Keratinocyte (primary cell): ENCODE measurements around the gene DCAF11. TPM values are rescaled to one million over a fixed set of nuclear protein-coding genes. Genes with fewer than 3 reads are reported as not detected.

ENCODE experiments used
- DNase-seq: peaks from one replicate; pipeline ENCODE4 v3.0.0-alpha.2; 2011; ENCODE audit warnings: low read depth, missing footprints, low spot score
- FAIRE-seq: peaks from 2 replicates; lab custom pipeline; 2011; peaks lifted over from hg19 to GRCh38; lab: Jason Lieb, UNC
- H2AFZ ChIP-seq: 2 replicates; pipeline ENCODE4 v1.6.0; 2012; ENCODE audit warnings: low read length, control low read depth, inconsistent platforms; ENCODE audit not compliant: control insufficient read depth
- H3K27ac ChIP-seq: 2 replicates; pipeline ENCODE4 v1.5.1; 2011; ENCODE audit warnings: low read length; ENCODE audit not compliant: control insufficient read depth, insufficient read depth
- H3K27me3 ChIP-seq: 3 replicates; pipeline ENCODE4 v1.6.0; 2011; ENCODE audit warnings: low read length; ENCODE audit not compliant: control insufficient read depth, insufficient read depth; ENCODE audit errors: extremely low read depth
- H3K36me3 ChIP-seq, 2 experiments: 2 replicates in 1 of 2; 3 replicates in 1 of 2; pipeline ENCODE4 v1.5.1; 2011; ENCODE audit warnings: low read length in 2 of 2, mild to moderate bottlenecking in 1 of 2; ENCODE audit not compliant: control insufficient read depth in 2 of 2, insufficient read depth in 2 of 2; ENCODE audit errors: extremely low read depth in 1 of 2
- H3K4me1 ChIP-seq: 3 replicates; pipeline ENCODE4 v1.5.1; 2011; ENCODE audit warnings: low read length; ENCODE audit not compliant: control insufficient read depth, insufficient read depth; ENCODE audit errors: extremely low read depth
- H3K4me2 ChIP-seq: 3 replicates; pipeline ENCODE4 v1.6.0; 2011; ENCODE audit warnings: low read depth, low read length; ENCODE audit not compliant: control insufficient read depth, insufficient read depth; ENCODE audit errors: extremely low read depth
- H3K4me3 ChIP-seq, 3 experiments: fragments of 200-600 bp in 1 of 3; sonication (generic) in 1 of 3; 2 replicates in 2 of 3; 3 replicates in 1 of 3; pipeline ENCODE4 v1.5.1; 2011 to 2016; ENCODE audit warnings: low read length in 3 of 3, mild to moderate bottlenecking in 3 of 3, control low read depth in 2 of 3, inconsistent platforms in 1 of 3, low read depth in 1 of 3, mixed read lengths in 1 of 3, mixed run types in 1 of 3, moderate library complexity in 1 of 3; ENCODE audit not compliant: control insufficient read depth in 2 of 3, insufficient read depth in 2 of 3; ENCODE audit errors: extremely low read depth in 1 of 3
- H3K79me2 ChIP-seq: 2 replicates; pipeline ENCODE4 v1.6.0; 2012; ENCODE audit warnings: low read length; ENCODE audit not compliant: control insufficient read depth, insufficient read depth
- H3K9ac ChIP-seq: 3 replicates; pipeline ENCODE4 v1.6.0; 2011; ENCODE audit warnings: low read length; ENCODE audit not compliant: control insufficient read depth, insufficient read depth; ENCODE audit errors: extremely low read depth
- H3K9me1 ChIP-seq: 3 replicates; pipeline ENCODE4 v1.6.0; 2011; ENCODE audit warnings: low read length; ENCODE audit not compliant: control insufficient read depth, insufficient read depth; ENCODE audit errors: extremely low read depth
- H3K9me3 ChIP-seq: 2 replicates; pipeline ENCODE4 v1.5.1; 2012; ENCODE audit warnings: low read depth, low read length; ENCODE audit not compliant: control insufficient read depth
- H4K20me1 ChIP-seq: 3 replicates; pipeline ENCODE4 v1.6.0; 2011; ENCODE audit warnings: low read length; ENCODE audit not compliant: control insufficient read depth, insufficient read depth; ENCODE audit errors: extremely low read depth
- CTCF ChIP-seq, 3 experiments: IDR thresholded peaks in 1 of 3; conservative IDR thresholded peaks in 1 of 3; optimal IDR thresholded peaks in 1 of 3; 2 replicates in 2 of 3; 3 replicates in 1 of 3; pipeline versions ENCODE3 to v1.5.1; 2011; ENCODE audit warnings: low read length in 3 of 3, mild to moderate bottlenecking in 3 of 3, moderate library complexity in 2 of 3, control low read depth in 1 of 3, inconsistent platforms in 1 of 3; ENCODE audit not compliant: insufficient read depth in 2 of 3; ENCODE audit errors: extremely low read depth in 1 of 3
- EZH2 ChIP-seq: IDR thresholded peaks from one replicate; pipeline ENCODE4 v1.6.1; 2012; ENCODE audit warnings: inconsistent platforms, mild to moderate bottlenecking, low read length, moderate library complexity
- dilution Hi-C: fragments of 300-500 bp; cut with MboI; formaldehyde crosslinking; loops from one replicate; pipeline ENCODE4 v1.7.0; 2020; ENCODE audit warnings: low sequenced_read_pairs; ENCODE audit not compliant: extremely low pct_ligation_motif_present
- polyA plus RNA-seq, 5 experiments: library from polyadenylated mRNA; depleted of rRNA in 3 of 5; stranded (reverse) in 3 of 5; stranded (forward) in 1 of 5; unstranded in 1 of 5; fragments of >200 nt; gene quantifications; 1 replicate in 1 of 5; 2 replicates in 3 of 5; 3 replicates in 1 of 5; pipeline versions ENCODE4 v1.2.1 to v1.2.3, GENCODE V29; 2011 to 2012; ENCODE audit warnings: missing spikeins in 2 of 5, low read depth in 1 of 5, low replicate concordance in 1 of 5

The DCAF11 gene
- polyA plus RNA-seq, 1 donor (not counting 4 experiments of a cell fraction or from before 2014, with no cell fraction given) = 25.9 TPM

DNA sequence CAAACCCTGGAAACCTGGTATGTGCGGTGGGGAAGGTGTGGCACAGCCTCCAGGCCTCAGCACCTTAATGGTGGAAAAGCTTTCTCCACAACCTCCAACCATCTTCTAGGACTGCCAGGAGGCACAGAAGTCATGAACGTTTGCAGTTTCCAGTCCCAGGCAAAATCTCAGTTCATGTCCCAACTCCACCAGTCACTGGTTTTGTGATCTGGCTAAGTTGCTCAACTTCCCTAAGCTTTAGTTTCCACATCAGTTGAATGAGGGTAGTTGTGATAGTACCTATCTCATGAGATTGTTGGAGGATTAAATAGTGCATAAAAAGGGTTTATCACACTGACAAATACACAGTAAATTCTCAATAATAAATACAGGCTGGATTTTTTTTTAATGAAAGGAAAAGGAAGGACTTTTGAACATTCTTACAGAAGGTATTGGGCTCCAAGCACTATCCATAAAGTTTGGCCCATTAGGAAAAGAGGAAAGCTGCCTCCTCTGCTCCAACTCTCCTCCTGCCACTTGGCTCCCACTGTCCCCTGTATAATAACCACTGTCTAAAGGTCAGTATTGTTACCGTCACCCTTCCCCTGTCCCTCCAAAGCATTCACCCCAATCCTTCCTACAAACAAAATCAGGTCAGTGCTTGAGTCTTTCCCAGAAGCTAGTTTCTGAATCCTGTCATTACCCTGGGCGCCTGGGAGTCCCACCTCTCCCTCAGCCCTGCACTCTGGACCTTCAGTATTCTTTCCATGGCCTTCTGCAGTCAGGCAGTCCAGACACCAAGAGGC lies 14.2 kb upstream of the DCAF11 start:
- dilution Hi-C loops = no loop called here
- FAIRE-seq = no peak

DNA sequence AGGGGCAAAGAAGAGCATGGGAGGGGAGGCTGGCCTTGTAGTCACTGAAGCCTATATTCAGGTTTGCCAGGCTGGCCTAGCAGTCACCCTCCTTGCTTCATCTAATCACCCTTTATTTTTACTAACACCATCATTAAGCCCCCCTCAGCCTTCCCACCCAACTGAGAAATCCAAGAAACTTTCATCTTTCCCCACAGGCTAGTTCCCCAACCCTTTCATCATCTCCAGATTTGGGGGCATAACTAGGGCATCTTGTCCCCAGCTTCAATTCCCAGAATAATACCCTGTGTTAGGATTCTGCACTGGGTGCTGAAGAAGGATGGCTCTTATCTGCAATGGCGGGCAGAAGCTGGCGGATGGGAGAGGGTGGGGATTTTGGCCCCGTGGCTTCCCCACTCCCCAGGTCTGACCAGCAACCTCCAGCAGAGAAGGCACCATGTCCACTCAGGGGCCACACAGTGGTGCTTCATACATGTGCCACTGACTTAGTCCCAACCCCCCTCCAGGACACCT lies 13.5 kb upstream of the DCAF11 start:
- H3K9ac ChIP-seq = no peak overlapping the region
- peaks cover 7 to 24% of the 10 kb centered on the region in 2 experiments for H3K36me3 ChIP-seq
- H4K20me1 ChIP-seq = no peaks in the 10 kb centered on the region
- no peaks in the 10 kb centered on the region for H3K27me3 ChIP-seq
- no peak overlapping the region for H2AFZ ChIP-seq
- dilution Hi-C loops = no loop called here
- no peaks in the 10 kb centered on the region for H3K9me1 ChIP-seq
- TF ChIP-seq CTCF (optimal IDR thresholded peaks at IDR 0.05 in 1 of 3, IDR thresholded peaks at IDR 0.05 in 1 of 3, conservative IDR thresholded peaks at IDR 0.05 in 1 of 3; ENCODE audit: extremely low read depth in 1 of 3, insufficient read depth in 2 of 3, low read length in 3 of 3) = no peak
- no peak for TF ChIP-seq EZH2
- H3K4me1 ChIP-seq = no peaks in the 10 kb centered on the region
- FAIRE-seq (no peak), DNase-seq (no peak)
- no peak overlapping the region for H3K4me3 ChIP-seq
- H3K4me2 ChIP-seq = no peak overlapping the region
- H3K9me3 ChIP-seq = no peaks in the 10 kb centered on the region
- no peaks in the 10 kb centered on the region for H3K79me2 ChIP-seq
- H3K27ac ChIP-seq = no peak overlapping the region

More for the DNA sequence above, 14.2 kb upstream of the DCAF11 start:
- Histone ChIP-seq H3K9me3 (no peaks in the 10 kb centered on the region), H3K36me3 (peaks cover 7 to 24% of the 10 kb centered on the region in 2 experiments), H2AFZ (no peak overlapping the region), H3K27me3 (no peaks in the 10 kb centered on the region), H3K4me3 (no peak overlapping the region), H3K9ac (no peak overlapping the region), H3K27ac (no peak overlapping the region), H4K20me1 (no peaks in the 10 kb centered on the region), H3K4me1 (peaks cover 4% of the 10 kb centered on the region), H3K79me2 (peaks cover under 1% of the 10 kb centered on the region), H3K4me2 (no peak overlapping the region), H3K9me1 (no peaks in the 10 kb centered on the region)
- DNase-seq = no peak
- TF ChIP-seq CTCF (optimal IDR thresholded peaks at IDR 0.05 in 1 of 3, IDR thresholded peaks at IDR 0.05 in 1 of 3, conservative IDR thresholded peaks at IDR 0.05 in 1 of 3; ENCODE audit: extremely low read depth in 1 of 3, insufficient read depth in 2 of 3, low read length in 3 of 3) (no peak), EZH2 (no peak)
